K562 (cell line): ENCODE measurements around the gene MMRN2.

Source experiments
- BCLAF1 ChIP-seq, 2 experiments: fragments of 450-650 bp in 1 of 2; IDR thresholded peaks; 2 replicates each; pipeline ENCODE4 v1.6.1; 2011 to 2017; ENCODE audit warnings: low read depth in 2 of 2, antibody characterized with exemption in 1 of 2, borderline replicate concordance in 1 of 2, low read length in 1 of 2, mild to moderate bottlenecking in 1 of 2, mixed read lengths in 1 of 2; ENCODE audit not compliant: control insufficient read depth in 1 of 2
- CREB1 ChIP-seq, 2 experiments: sonication (generic) in 1 of 2; formaldehyde crosslinking in 1 of 2; IDR thresholded peaks; 2 replicates each; pipeline versions ENCODE4 v1.6.1 to v1.8.0; 2012 to 2022; ENCODE audit warnings: inconsistent platforms in 1 of 2, mild to moderate bottlenecking in 1 of 2, missing genetic modification reagents in 1 of 2, moderate library complexity in 1 of 2
- NRF1 ChIP-seq, 2 experiments: fragments of 450-650 bp; IDR thresholded peaks in 1 of 2; conservative IDR thresholded peaks in 1 of 2; 2 replicates each; pipeline ENCODE4 v1.6.1; 2014; ENCODE audit warnings: mild to moderate bottlenecking in 2 of 2
- REST ChIP-seq, 2 experiments: fragments of 450-650 bp; formaldehyde crosslinking in 1 of 2; IDR thresholded peaks; 2 replicates each; pipeline versions ENCODE4 v1.4.0 to v1.6.1; 2014 to 2020; ENCODE audit warnings: mild to moderate bottlenecking in 2 of 2, borderline replicate concordance in 1 of 2, low read depth in 1 of 2
- TF ChIP-seq, protein P1 (sequence below), 3 experiments: IDR thresholded peaks in 2 of 3; conservative IDR thresholded peaks in 1 of 3; 2 replicates each; pipeline ENCODE4 v1.5.1; 2011 to 2012; ENCODE audit warnings: low read length in 3 of 3, mild to moderate bottlenecking in 3 of 3, control low read depth in 2 of 3, improper control_type of control experiment in 1 of 3, inconsistent platforms in 1 of 3, low read depth in 1 of 3, mixed read lengths in 1 of 3, moderate library complexity in 1 of 3; ENCODE audit not compliant: insufficient read depth in 2 of 3

DNA sequence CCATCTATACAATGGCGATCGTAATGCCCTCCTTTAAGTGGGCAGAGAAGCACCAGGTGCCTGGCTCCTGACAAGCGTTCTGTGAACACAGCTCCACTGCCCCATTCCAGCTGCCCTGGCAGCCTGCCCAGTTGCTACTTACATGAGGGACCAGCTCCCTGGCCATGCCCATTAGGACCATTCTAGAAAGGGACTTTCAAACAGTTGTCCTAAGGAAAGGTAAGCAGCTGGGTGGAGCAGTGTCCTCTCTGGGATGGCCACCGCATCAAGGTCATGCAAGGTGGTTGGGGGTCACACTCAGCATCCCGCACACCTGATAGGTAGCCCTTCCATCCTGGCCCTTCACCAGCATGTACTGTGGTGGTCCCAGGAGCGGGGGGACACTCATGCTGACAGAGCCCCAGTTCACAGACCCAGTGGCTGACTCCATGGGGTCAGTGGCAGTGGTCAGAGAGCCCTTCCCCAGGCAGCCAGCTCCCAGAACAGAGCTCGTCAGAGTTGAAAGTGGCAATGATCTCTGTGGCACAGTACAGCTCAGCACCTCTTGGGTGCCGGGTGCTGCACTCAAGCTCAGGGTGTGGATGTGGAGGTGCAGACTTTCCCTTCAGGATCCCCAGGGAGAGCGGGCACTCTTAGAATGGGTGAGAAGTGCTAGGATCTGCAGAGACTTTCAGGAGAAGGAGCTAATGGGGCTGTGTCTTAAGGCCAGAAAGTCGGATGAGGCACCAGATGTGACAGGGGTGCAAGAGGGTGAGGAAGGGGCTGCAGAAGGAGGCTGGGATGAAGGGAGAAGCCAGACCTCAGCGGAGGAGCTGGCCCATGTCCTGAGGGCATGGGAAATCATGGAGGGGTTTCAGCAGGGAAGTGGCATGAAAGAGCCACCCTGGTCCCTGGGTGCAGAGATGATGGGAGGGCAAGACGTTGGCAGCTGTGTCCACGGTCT is 10.9 kb downstream of the MMRN2 start:
- no peak for TF ChIP-seq NRF1 (conservative IDR thresholded peaks at IDR 0.05 in 1 of 2, IDR thresholded peaks at IDR 0.05 in 1 of 2)
- no peak for TF ChIP-seq REST (IDR thresholded peaks at IDR 0.05; ENCODE audit: borderline replicate concordance)
- no peak for TF ChIP-seq REST (CRISPR knock-in tag; IDR thresholded peaks at IDR 0.05; ENCODE audit: low read depth)
- no peak for TF ChIP-seq BCLAF1 (IDR thresholded peaks at IDR 0.05; ENCODE audit: borderline replicate concordance in 1 of 2, control insufficient read depth in 1 of 2, low read depth in 2 of 2, low read length in 1 of 2)
- TF ChIP-seq, protein P1, sequence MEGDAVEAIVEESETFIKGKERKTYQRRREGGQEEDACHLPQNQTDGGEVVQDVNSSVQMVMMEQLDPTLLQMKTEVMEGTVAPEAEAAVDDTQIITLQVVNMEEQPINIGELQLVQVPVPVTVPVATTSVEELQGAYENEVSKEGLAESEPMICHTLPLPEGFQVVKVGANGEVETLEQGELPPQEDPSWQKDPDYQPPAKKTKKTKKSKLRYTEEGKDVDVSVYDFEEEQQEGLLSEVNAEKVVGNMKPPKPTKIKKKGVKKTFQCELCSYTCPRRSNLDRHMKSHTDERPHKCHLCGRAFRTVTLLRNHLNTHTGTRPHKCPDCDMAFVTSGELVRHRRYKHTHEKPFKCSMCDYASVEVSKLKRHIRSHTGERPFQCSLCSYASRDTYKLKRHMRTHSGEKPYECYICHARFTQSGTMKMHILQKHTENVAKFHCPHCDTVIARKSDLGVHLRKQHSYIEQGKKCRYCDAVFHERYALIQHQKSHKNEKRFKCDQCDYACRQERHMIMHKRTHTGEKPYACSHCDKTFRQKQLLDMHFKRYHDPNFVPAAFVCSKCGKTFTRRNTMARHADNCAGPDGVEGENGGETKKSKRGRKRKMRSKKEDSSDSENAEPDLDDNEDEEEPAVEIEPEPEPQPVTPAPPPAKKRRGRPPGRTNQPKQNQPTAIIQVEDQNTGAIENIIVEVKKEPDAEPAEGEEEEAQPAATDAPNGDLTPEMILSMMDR (IDR thresholded peaks at IDR 0.05 in 2 of 3, conservative IDR thresholded peaks at IDR 0.05 in 1 of 3; ENCODE audit: insufficient read depth in 2 of 3, low read depth in 1 of 3, low read length in 3 of 3), result no peak
- no peak for TF ChIP-seq CREB1 (IDR thresholded peaks at IDR 0.05)
- no peak for TF ChIP-seq CREB1 (CRISPR knock-in tag; IDR thresholded peaks at IDR 0.05)
